Peyer's patch (tissue), 4 donors: ENCODE results near the gene FBXO21.

ENCODE experiments used
- CTCF ChIP-seq, 6 experiments: fragments of 450-650 bp in 4 of 6; fragments of 200-600 bp in 2 of 6; sonication (generic) in 1 of 6; IDR thresholded peaks; one replicate each; pipeline ENCODE4 v1.5.1; 2017 to 2019; ENCODE audit warnings: antibody characterized with exemption in 6 of 6, mild to moderate bottlenecking in 3 of 6, moderate library complexity in 1 of 6
- POLR2A ChIP-seq, 2 donors: fragments of 450-650 bp; IDR thresholded peaks; one replicate each; pipeline ENCODE4 v1.5.1; 2017; ENCODE audit warnings: antibody characterized with exemption in 2 of 2, mild to moderate bottlenecking in 2 of 2, moderate library complexity in 2 of 2

- TF ChIP-seq POLR2A (IDR thresholded peaks at IDR 0.05): no peak
- no peak for TF ChIP-seq CTCF (IDR thresholded peaks at IDR 0.05)
Observed at GRCh38 chr12:117130801-117131200, 59.5 kb downstream of the FBXO21 start.
